Ectodermal cell (in vitro differentiated cells): ENCODE measurements around the gene IGLON5.

Source experiments
- H3K27ac ChIP-seq: 2 replicates; pipeline ENCODE4 v1.7.0; 2013; ENCODE audit warnings: mild to moderate bottlenecking, low read depth, low read length; ENCODE audit not compliant: insufficient read depth, poor library complexity, severe bottlenecking
- H3K27me3 ChIP-seq: 2 replicates; pipeline ENCODE4 v1.7.0; 2013; ENCODE audit warnings: mild to moderate bottlenecking, low read length; ENCODE audit not compliant: insufficient read depth, control insufficient read depth, poor library complexity, severe bottlenecking
- H3K36me3 ChIP-seq: one replicate; pipeline ENCODE4 v1.7.0; 2013; ENCODE audit warnings: low read length; ENCODE audit not compliant: control insufficient read depth, insufficient read depth
- H3K4me1 ChIP-seq: one replicate; pipeline ENCODE4 v1.7.0; 2013; ENCODE audit warnings: low read length; ENCODE audit not compliant: control insufficient read depth, insufficient read depth
- H3K4me3 ChIP-seq: 2 replicates; pipeline ENCODE4 v1.7.0; 2013; ENCODE audit warnings: low read depth, low read length, control low read depth; ENCODE audit not compliant: insufficient read depth
- H3K9me3 ChIP-seq: 2 replicates; pipeline ENCODE4 v1.7.0; 2013; ENCODE audit warnings: mild to moderate bottlenecking, low read length, moderate library complexity; ENCODE audit not compliant: control insufficient read depth
- WGBS, 2 experiments: methylation state at CpG; one replicate each; pipeline ENCODE4 v1.1.7; 2013; ENCODE audit warnings: missing lambda C conversion rate in 2 of 2; 5-methylcytosine and 5-hydroxymethylcytosine counted together

Gene IGLON5

DNA sequence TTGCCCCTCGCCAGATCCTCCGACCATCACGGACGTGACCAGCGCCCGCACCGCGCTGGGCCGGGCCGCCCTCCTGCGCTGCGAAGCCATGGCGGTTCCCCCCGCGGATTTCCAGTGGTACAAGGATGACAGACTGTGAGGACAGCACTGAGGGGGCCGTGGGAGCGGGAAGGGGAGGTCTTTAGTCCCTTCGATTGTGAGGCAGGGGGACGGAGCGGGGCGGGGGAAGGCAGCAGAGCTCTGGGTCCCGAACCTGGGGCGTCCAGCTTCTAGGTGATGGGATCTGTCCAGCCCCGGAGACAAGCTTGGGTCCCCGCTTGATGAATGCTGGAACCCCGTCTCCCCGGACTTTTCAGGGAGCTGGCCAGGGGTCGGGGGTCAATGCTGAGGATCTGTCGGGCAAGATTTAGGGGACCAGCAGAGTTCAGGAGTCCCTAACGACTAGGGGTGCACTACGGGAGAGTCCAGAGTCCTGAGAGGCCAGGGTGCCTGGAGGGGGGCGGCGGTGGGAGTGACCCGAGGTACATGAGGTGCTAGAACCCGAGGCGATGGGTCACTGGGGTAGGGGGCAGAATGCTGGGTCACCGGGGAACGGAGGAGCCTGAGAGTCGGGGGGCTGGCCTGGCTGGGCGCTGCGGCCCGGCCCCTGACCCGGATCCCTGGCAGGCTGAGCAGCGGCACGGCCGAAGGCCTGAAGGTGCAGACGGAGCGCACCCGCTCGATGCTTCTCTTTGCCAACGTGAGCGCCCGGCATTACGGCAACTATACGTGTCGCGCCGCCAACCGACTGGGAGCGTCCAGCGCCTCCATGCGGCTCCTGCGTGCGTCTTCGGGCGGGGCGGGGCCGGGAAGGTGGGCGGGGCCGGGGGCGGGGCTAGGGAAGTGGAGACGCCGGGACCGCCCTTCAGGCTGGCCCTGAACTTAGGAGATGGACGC is 15.9 kb downstream of the IGLON5 start:
- Histone ChIP-seq H3K36me3 (peaks cover 10% of the 10 kb centered on the region), H3K4me1 (no peaks in the 10 kb centered on the region), H3K4me3 (no peak overlapping the region), H3K27ac (no peak overlapping the region), H3K27me3 (peaks cover 11% of the 10 kb centered on the region), H3K9me3 (no peaks in the 10 kb centered on the region)
- 61 to 63% methylated on average over 75 of the region's 75 CpGs for WGBS, 2 experiments

DNA sequence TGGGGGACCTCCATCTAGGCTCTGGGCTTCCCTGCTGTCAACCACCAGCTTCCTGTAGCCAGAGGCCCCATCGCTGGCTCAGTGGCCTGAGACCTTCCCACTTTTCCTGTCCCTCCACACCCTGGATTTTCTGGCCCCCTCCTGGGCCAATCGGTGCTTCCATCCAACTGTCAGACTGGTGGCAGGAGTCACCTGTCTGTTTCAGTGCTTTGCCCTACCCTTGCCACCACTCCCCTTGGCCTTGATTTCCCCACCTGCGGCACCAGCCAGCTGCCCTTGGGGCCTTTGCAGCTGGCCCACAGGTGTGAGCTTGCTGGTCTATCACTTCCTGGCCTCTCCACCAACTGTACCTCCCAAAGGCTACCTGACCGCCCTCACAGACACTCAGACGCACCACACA is 18.0 kb downstream of the IGLON5 start:
- Histone ChIP-seq H3K36me3 (peaks cover 10% of the 10 kb centered on the region), H3K9me3 (no peaks in the 10 kb centered on the region), H3K4me1 (no peaks in the 10 kb centered on the region), H3K4me3 (no peak overlapping the region), H3K27me3 (peaks cover 11% of the 10 kb centered on the region), H3K27ac (no peak overlapping the region)
- 91 to 92% methylated on average over 5 of the region's 5 CpGs for WGBS, 2 experiments

GRCh38 chr19:51330366-51330765 is 18.9 kb downstream of the IGLON5 start:
- H3K4me3 ChIP-seq, result no peak overlapping the region

GRCh38 chr19:51331193-51331592 is 19.7 kb downstream of the IGLON5 start:
- 80 to 82% methylated on average over 3 of the region's 3 CpGs for WGBS, 2 experiments
- Histone ChIP-seq H3K27ac (no peak overlapping the region), H3K4me3 (no peak overlapping the region), H3K4me1 (no peaks in the 10 kb centered on the region), H3K27me3 (peaks cover 11% of the 10 kb centered on the region), H3K36me3 (peaks cover 10% of the 10 kb centered on the region), H3K9me3 (no peaks in the 10 kb centered on the region)

More at GRCh38 chr19:51330366-51330765, 18.9 kb downstream of the IGLON5 start:
- Histone ChIP-seq H3K36me3 (peaks cover 10% of the 10 kb centered on the region), H3K27me3 (peaks cover 11% of the 10 kb centered on the region), H3K4me1 (no peaks in the 10 kb centered on the region), H3K9me3 (no peaks in the 10 kb centered on the region), H3K27ac (no peak overlapping the region)
- 95 to 97% methylated on average over 4 of the region's 4 CpGs for WGBS, 2 experiments

DNA sequence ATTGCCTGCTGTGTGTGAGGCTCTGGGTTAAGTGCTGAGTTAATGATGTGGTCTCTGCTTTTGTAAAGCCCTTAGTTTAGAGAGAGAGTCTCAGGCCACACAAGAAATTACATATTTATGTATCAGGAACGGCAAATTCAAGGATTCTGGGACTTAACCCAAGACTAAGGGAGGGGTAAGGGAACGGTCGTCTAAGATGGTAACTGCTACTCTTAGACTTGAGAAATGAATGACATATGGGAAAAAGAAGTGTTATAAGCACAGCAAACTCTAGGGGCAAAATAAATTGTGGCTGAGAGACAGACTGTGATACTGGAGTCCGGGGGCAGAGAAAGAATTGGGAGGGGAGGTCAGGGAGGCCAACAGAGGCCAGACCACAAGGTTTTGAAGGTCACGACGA is 20.3 kb downstream of the IGLON5 start:
- no peaks in the 10 kb centered on the region for H3K9me3 ChIP-seq
- 92 to 94% methylated on average over 6 of the region's 6 CpGs for WGBS, 2 experiments
- H3K4me1 ChIP-seq, result no peaks in the 10 kb centered on the region
- peaks cover 10% of the 10 kb centered on the region for H3K36me3 ChIP-seq
- H3K27ac ChIP-seq, result no peak overlapping the region
- peaks cover 10% of the 10 kb centered on the region for H3K27me3 ChIP-seq
- no peak overlapping the region for H3K4me3 ChIP-seq

GRCh38 chr19:51333836-51334460 is 22.5 kb downstream of the IGLON5 start:
- Histone ChIP-seq H3K9me3 (no peaks in the 10 kb centered on the region), H3K4me3 (no peak overlapping the region), H3K36me3 (peaks cover 10% of the 10 kb centered on the region), H3K27ac (no peak overlapping the region), H3K27me3 (no peaks in the 10 kb centered on the region), H3K4me1 (no peaks in the 10 kb centered on the region)
- WGBS, 2 experiments, result 93% methylated on average over 13 of the region's 13 CpGs

GRCh38 chr19:51337141-51337860 is 25.9 kb downstream of the IGLON5 start:
- Histone ChIP-seq H3K27me3 (peaks cover 22% of the 10 kb centered on the region), H3K36me3 (no peaks in the 10 kb centered on the region), H3K4me3 (no peak overlapping the region), H3K9me3 (no peaks in the 10 kb centered on the region), H3K27ac (no peak overlapping the region), H3K4me1 (no peaks in the 10 kb centered on the region)
- WGBS, 2 experiments, result 95 to 97% methylated on average over 13 of the region's 13 CpGs

DNA sequence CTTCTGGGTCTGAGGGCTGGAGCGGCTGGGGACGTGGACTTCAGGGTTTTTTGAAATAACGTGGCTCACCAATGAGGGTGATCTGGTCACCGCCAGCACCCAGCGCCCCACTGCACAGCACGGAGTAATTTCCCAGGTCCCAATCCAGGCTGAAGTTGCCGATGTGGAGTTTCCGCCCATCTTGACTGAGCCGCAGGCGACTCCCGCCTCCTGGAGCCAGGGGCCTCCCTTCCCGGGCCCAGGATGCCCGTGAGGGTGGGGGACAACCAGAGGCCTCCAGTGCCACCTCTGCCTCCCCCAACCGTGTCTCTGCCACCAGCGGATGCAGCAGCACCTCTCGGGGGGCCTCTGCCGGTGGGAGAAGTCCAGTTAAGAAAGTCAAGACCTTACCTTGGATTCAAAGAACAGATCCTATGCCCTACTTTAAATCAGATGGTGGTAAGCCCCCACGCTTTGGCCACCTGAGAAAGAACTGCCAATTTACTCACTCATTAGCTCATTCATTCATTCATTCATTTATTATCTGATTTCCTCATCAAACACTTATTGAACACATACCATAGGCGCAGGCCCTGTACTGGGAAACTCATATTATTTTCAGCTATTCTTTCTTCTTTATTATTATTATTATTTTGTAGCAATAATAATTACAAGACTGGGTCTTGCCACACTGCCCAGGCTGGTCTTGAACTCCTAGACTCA is 26.6 kb downstream of the IGLON5 start:
- H3K4me1 ChIP-seq, result no peaks in the 10 kb centered on the region
- no peaks in the 10 kb centered on the region for H3K9me3 ChIP-seq
- H3K4me3 ChIP-seq, result no peak overlapping the region
- H3K27ac ChIP-seq, result no peak overlapping the region
- H3K36me3 ChIP-seq, result no peaks in the 10 kb centered on the region
- 86% methylated on average over 19 of the region's 19 CpGs for WGBS, 2 experiments
- peaks cover 24% of the 10 kb centered on the region for H3K27me3 ChIP-seq

DNA sequence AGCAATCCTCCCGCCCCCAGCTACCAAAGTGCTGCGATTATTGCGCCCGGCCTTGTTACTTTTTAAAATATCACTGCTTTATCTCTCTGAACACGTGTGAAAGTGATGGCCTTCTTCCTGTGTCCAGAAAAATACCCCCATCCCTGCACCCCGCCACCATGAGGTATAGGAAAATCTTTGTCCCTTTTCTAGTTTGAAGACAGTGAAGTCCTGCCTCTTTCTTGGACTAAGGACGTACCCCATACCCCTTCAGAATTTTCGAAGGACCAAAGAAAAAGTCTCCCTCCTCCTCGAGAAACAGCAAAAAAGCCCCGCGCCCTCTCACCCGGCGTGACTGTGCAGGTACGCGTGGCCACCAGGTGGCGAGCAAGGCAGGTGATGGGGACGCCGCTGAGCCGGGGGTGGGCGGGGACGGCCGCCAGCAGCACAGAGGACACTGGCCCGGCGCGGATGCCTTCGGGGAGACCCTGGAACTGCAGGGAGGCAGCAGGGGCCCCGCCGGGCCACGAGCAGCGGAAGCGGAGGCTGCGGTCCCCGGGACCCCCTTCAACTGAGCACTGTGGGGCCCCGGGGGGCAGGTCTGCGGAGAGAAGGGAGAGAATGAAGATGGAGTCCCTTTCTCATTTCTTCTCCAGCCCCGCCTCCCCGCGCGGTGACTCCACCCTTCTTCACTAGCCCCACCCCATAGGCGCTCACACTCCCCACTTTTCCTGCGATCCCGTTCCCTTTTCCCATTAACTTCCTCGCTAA is 27.3 kb downstream of the IGLON5 start:
- Histone ChIP-seq H3K27ac (peak overlapping the region; percentile 67), H3K9me3 (no peaks in the 10 kb centered on the region), H3K27me3 (peaks cover 24% of the 10 kb centered on the region), H3K4me1 (no peaks in the 10 kb centered on the region), H3K4me3 (peak overlapping the region; percentile 60), H3K36me3 (no peaks in the 10 kb centered on the region)
- WGBS, 2 experiments, result 11 to 12% methylated on average over 43 of the region's 43 CpGs
